Tibial artery (tissue), 4 donors: ENCODE measurements around the gene EVC2.

Experiments
- DNase-seq, 2 donors: peaks; one replicate each; pipeline ENCODE4 v3.0.0-alpha.2; 2019
- H3K27ac ChIP-seq, 2 donors: fragments of 200-600 bp; sonication (generic) in 1 of 2; 1 replicate in 1 of 2; 2 replicates in 1 of 2; pipeline ENCODE4 v1.5.1; 2018 to 2019; ENCODE audit warnings: mild to moderate bottlenecking in 1 of 2
- H3K27me3 ChIP-seq, 2 donors: fragments of 200-600 bp; sonication (generic) in 1 of 2; one replicate each; pipeline versions ENCODE4 v1.5.1 to v1.6.0; 2016 to 2019
- H3K36me3 ChIP-seq, 3 donors: fragments of 200-600 bp; sonication (generic) in 2 of 3; one replicate each; pipeline ENCODE4 v1.5.1; 2016 to 2019; ENCODE audit warnings: mild to moderate bottlenecking in 2 of 3
- H3K4me1 ChIP-seq, 4 donors: fragments of 200-600 bp; sonication (generic) in 2 of 4; 1 replicate in 3 of 4; 2 replicates in 1 of 4; pipeline ENCODE4 v1.5.1; 2016 to 2019
- H3K4me3 ChIP-seq, 2 donors: fragments of 200-600 bp; sonication (generic) in 1 of 2; 1 replicate in 1 of 2; 2 replicates in 1 of 2; pipeline ENCODE4 v1.5.1; 2018 to 2019; ENCODE audit warnings: mild to moderate bottlenecking in 2 of 2
- H3K9me3 ChIP-seq, 3 donors: fragments of 200-600 bp; sonication (generic) in 1 of 3; one replicate each; pipeline ENCODE4 v1.5.1; 2016 to 2019
- CTCF ChIP-seq, 2 experiments: fragments of 200-600 bp in 1 of 2; fragments of 450-650 bp in 1 of 2; IDR thresholded peaks; one replicate each; pipeline ENCODE4 v1.5.1; 2017 to 2019; ENCODE audit warnings: antibody characterized with exemption in 2 of 2, mild to moderate bottlenecking in 1 of 2, moderate library complexity in 1 of 2
- intact Hi-C: fragments of 100-400 bp; cut with DNase I; formaldehyde crosslinking; loops from one replicate; pipeline ENCODE4 v1.15.0; 2023; ENCODE audit warnings: low total_unique reads

The EVC2 gene

GRCh38 chr4:5747738-5748375 is 39.5 kb upstream of the EVC2 start:
- TF ChIP-seq CTCF (IDR thresholded peaks at IDR 0.05), result no peak
- peaks cover 0 to 19% (median 2%) of the 10 kb centered on the region in 4 donors for H3K4me1 ChIP-seq
- no peak overlapping the region for H3K4me3 ChIP-seq
- H3K9me3 ChIP-seq, result no peaks in the 10 kb centered on the region
- peak overlapping the region in 1 of 2 donors; percentile 66 for H3K27ac ChIP-seq
- peak; percentile 55 to 77 for DNase-seq
- peaks cover 37 to 72% (median 41%) of the 10 kb centered on the region in 3 donors for H3K36me3 ChIP-seq
- H3K27me3 ChIP-seq, result no peaks in the 10 kb centered on the region
- intact Hi-C loops, result no loop called here

DNA sequence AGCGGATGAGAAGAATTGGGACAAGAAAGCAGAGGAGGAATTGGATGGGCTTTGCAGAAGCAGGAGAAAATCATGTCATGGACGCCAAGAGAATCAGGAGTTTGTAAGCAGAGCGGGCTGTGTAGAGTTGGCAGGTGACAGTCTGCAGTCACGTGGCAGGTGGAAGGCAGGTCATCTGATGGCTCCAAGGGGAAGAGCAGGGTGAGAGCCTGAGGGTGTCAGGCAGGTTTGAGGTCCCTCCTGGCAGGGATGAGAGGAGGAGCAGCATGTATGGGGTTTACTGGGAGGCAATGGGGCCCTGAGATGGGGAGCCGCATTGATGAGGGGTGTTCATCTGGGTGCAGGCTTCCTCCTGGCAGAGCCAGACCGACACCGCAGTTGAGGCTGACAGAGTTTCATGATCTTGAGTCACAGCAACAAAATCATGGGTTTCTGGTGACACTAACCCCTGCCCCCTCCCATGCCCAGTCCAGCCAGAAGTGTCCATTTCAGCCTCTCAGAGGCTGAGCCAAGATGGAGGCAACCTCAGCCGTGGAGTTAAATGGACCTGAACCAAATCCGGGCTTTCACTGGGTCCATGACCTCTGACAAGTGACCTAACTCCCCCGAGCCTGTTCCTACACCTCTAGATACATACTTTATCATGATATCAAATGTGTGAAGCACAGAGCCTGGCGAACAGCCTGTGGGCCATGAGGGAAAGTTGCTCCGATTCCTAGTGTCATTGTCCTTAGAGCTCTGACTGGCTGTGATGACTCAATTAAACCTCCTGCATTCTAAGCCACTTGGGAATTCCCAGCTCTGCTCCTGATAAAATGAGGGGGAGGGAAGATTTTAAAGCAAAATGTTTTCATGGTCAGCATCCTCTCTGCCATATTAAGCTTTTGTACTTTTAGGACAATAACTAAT is 38.7 kb upstream of the EVC2 start:
- peaks cover 0 to 19% (median 2%) of the 10 kb centered on the region in 4 donors for H3K4me1 ChIP-seq
- no peaks in the 10 kb centered on the region for H3K27me3 ChIP-seq
- H3K4me3 ChIP-seq, result no peak overlapping the region
- TF ChIP-seq CTCF (IDR thresholded peaks at IDR 0.05), result no peak
- no peaks in the 10 kb centered on the region for H3K9me3 ChIP-seq
- peaks cover 41 to 73% (median 44%) of the 10 kb centered on the region in 3 donors for H3K36me3 ChIP-seq
- H3K27ac ChIP-seq, result peak overlapping the region in 1 of 2 donors; percentile 66
- intact Hi-C loops, result no loop called here
- peak in 1 of 2 donors; percentile 62 for DNase-seq

DNA sequence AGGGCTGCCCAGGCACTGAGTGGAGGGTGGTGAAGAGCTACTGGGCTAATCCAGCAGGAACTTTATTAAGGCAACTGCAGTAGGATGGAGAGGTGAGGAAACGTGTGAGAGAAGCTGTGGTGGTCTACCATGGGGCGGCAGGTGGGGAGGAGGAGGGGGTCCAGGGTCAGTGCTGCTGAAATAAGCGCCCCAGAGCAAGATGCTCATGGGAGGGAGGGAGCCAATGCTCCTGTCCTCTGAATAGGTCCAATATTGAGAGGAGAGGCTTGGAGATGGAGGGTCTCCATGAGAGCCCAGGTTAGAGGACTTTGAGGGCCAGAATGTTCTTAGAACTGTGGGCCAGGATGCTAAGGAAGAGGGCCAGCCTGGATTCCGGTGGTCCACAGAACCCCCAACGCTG is 37.9 kb upstream of the EVC2 start:
- Histone ChIP-seq H3K4me3 (no peak overlapping the region), H3K36me3 (peaks cover 44 to 71% (median 45%) of the 10 kb centered on the region in 3 donors), H3K4me1 (peaks cover 0 to 19% (median 2%) of the 10 kb centered on the region in 4 donors), H3K27ac (peak overlapping the region in 1 of 2 donors; percentile 66), H3K9me3 (no peaks in the 10 kb centered on the region), H3K27me3 (no peaks in the 10 kb centered on the region)
- DNase-seq, result peak in 1 of 2 donors; percentile 44
- no peak for TF ChIP-seq CTCF (IDR thresholded peaks at IDR 0.05)
- intact Hi-C loops, result no loop called here

DNA sequence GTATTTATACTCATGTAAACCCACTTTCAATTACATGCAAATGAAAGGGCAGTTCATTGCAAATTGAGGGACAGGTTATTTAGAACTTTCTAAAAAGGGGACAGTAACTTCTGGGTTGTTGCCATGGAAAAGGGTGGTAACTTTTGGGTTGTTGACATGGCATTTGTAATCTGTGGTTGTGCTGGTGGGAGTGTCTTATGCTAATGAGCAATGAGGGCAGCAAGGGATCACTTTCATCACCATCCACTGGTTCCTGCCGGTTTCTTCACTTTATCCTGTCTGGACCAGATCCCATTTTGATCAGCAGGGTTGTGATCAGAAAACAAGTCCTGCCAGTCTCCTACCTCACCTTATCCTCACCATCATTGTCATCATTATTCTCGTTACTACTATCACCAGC is 34.6 kb upstream of the EVC2 start:
- peaks cover 33 to 47% (median 36%) of the 10 kb centered on the region in 3 donors for H3K36me3 ChIP-seq
- H3K4me3 ChIP-seq, result no peak overlapping the region
- DNase-seq, result no peak
- intact Hi-C loops, result no loop called here
- H3K27ac ChIP-seq, result no peak overlapping the region
- peaks cover 0 to 15% (median 2%) of the 10 kb centered on the region in 4 donors for H3K4me1 ChIP-seq
- no peaks in the 10 kb centered on the region for H3K9me3 ChIP-seq
- TF ChIP-seq CTCF (IDR thresholded peaks at IDR 0.05), result no peak
- H3K27me3 ChIP-seq, result no peaks in the 10 kb centered on the region

- intact Hi-C loops, result no loop called here
- DNase-seq, result no peak
- Histone ChIP-seq H3K9me3 (no peaks in the 10 kb centered on the region), H3K36me3 (peaks cover 35 to 47% (median 38%) of the 10 kb centered on the region in 3 donors), H3K27me3 (no peaks in the 10 kb centered on the region), H3K4me1 (peaks cover 0 to 9% (median 2%) of the 10 kb centered on the region in 4 donors), H3K4me3 (no peak overlapping the region), H3K27ac (no peak overlapping the region)
- TF ChIP-seq CTCF (IDR thresholded peaks at IDR 0.05), result no peak
Observed at GRCh38 chr4:5742388-5742787, 34.0 kb upstream of the EVC2 start.
